Activated CD4-positive, alpha-beta T cell treated with anti-CD3 and anti-CD28 coated beads, Interleukin-10, Interleukin-2, amounts not matched to agents 100 ng/mL and 50 ng/mL, durations not matched to agents 16 hours and 8 hours (primary cell): ENCODE results near the gene ASF1B.
"Not testable (repeated sequence)": the region's sequence is repeated elsewhere in the genome, so short reads cannot be mapped to it uniquely, and the experiment has no call there.

Experiments
- DNase-seq: peaks from one replicate; pipeline ENCODE4 v3.0.0-alpha.2; 2020

The ASF1B gene

DNA sequence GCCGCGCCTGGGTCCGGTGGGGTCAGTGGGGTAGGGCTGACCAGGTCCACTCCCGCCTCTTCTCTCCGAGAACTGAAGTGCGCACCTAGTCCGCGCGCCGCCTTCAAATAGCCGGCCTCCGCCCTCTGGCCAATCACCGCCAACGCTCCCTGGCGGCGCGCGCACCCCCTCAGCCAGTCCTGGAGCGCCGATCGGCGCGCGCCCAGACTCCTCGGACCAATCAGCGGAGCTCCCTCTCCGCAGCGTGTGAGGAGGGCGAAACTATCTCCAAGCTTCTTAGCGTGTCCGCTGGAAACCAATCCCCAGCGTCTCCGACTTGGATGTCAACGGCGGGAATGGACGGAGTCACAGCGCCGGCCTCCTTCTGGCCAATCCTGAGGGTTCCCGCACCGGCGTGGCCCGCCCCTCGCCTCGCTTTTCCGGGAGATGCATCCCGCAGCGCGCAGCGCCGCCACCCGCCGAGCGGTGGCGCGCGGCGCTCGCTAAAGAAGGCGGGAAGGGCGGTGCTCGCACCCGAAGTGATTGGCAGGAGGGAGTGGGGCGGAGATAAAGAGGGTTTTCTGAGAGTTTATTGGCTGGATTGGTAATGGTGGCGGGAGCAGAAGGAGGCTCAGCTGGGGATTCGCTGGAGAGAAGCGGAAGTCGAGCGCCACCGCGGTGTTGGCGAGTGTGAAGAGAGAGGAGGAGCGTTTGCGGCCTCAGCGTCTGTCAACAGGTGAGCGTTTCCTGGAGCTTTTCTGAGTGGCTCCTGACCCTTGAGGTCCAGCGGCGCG lies at the start of gene ASF1B:
TSS of gene ASF1B (minus strand) at position 81 of the 773 bp plus-strand sequence. CDS start 133 bp downstream, outside the sequence.
- peak; percentile 100 for DNase-seq

DNA sequence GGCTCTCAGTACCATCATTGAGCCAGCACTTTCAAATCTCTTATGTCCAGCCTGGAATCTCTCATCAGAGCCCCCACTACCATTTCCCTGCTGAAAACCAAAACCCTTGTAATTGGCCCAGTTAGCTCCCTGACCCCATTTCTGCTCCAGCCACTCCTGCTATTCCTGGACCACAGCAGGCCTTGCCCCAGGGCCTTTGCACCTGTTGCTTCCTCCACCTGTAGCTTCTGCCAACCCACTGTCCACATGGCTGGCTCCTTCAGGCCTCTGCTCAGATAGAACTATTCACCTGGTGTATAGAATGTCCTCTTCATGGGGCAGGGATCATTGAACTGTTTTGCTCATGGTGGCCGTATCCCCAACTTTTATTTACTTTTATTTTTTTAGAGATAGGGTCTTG lies 49.3 kb upstream of the ASF1B start:
- DNase-seq, result not testable (repeated sequence)

DNA sequence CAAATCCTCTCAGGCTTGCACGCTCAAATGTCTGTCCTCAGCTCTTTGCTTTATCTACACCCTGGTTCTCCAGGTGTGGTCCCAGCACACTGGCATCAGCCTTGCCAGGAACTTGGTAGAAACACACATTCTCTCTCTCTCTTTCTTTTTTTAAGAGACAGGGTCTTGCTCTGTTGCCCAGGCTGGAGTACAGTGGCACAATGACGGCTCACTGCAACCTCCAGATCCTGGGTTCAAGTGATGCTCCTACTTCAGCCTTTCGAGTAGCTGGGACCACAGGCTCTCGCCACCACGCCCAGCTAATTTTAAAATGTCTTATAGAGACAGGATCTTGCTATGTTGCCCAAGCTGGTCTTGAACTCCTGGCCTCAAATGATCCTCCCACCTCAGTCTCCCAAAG lies 48.8 kb upstream of the ASF1B start:
- DNase-seq, result no peak

DNA sequence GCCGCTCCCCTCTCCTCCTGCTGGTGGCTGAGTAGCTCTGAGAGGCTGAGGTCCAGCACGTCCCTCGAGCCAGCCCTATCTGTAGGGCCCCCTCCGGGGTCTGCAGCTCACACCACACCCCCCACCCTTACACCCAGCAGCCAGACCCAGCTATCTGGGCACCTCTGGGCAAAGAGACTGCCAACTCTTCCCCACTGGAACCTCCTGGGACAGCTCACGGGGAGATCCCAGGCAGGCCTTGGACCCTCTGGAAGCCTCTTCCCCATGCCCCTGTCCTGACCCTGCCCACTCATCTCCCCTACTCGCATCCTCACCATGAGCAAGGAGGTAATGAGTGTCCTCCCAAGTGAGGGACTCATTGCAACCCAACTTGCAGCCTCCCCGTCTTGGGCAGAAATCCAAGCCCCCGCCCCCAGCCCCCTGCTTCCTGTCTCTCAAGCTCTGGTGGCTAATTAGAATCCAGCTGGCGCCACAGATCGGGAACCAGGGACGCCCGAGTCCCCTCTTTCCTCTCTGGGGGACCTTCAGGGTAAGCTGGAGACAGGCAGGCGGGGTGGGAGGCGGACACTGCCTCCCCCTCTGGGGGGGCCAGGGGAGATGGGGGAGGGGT lies 47.5 kb upstream of the ASF1B start:
- no peak for DNase-seq

DNA sequence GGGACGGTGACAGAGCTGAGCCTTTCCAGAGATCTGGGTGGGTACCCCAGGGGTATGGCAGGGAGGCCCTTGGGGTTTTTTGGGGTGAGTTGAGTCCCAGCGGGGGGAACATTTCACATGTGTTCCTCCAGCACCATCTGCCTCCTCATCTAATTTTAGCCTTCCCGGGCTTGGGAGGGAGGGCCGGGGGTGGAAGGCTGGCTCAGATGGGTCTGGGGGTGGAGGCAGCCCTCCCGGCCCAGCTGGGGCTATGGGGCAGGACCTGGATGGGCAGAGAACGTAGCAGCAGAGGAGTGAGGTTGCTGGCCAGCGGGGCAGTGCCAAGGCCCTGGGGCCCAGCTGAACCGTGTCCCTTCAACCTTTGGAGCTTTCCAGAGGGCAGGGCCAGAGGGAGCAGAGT lies 46.1 kb upstream of the ASF1B start:
- DNase-seq, result no peak

DNA sequence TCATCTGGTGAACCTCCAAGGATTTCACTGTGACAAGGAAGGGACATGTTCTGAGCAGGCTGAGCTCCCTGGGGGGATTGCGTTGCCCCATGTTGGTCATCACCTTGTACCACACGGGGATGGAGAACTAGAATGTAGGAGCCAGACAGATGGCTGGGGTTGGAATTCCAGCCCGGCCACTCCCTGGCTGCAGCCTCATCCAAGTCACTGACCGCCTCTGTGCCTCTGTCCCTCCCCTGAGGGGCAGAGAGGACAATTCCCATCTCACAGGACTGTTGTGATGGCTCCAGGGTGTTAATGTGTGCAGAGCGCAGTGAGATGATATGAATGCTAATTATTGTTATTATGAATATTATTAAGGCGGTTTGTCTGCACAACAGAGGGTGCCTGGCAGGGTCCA lies 45.5 kb upstream of the ASF1B start:
- DNase-seq, result no peak

DNA sequence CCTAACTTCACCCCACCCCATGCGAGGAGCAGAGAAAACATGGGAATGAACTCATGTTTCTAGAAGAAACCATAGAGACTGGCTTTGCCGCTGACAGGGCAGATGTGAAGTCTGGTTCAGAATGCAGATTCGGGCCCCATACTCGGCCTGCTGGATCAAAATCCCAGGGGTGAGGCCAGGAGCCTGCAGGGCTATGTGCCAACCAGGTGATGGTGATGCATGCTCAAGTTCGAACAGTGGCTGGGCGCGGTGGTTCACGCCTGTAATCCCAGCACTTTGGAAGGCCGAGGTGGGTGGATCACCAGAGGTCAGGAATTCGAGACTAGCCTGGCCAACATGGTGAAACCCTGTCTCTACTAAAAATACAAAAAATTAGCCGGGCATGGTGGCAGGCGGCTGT lies 44.8 kb upstream of the ASF1B start:
- DNase-seq, result not testable (repeated sequence)

DNA sequence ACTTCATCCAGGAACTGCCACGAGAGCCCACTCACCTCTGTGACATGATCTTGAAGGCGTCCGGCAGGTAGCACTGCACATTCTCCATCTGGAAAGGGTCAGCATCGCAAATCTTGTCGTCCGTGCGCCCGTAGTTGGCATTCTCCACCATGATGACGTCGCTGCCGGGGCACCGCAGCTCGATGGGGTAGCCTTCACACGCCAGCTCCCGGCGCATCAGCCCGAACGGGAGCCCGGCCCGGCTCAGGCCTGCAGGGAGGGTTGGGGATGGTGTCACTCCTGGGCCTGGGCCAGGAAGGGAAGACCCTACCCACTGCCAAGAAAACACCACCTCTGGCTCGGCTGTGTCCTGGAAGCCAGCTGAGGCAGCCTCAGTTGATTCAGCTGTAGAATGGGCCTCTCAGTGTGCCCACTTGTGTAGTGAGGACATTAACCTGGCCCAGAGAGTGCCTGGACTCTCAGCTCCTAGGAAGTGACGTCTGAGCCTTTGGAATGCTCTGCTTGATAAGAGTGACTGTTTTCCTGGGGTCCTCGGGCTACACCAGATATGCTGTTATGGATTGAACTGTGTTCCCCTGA lies 41.2 kb upstream of the ASF1B start:
- no peak for DNase-seq

DNA sequence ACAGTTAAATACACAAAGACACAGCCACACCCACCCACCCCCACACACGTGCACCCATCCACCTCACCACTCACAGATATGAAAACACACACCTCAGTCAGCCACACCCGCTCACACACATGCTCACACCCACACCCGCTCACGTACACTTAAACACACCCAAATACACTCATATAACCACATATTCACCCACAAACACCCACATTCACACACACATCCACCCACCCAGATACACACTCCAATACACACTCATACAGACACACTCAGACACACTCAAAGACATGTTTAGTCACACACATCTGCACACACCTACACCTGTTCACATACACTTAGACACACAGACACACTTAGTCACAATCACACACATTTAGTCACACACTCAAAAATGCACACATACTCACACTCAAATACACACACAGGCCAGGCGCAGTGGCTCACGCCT lies 39.0 kb upstream of the ASF1B start:
- DNase-seq, result no peak

DNA sequence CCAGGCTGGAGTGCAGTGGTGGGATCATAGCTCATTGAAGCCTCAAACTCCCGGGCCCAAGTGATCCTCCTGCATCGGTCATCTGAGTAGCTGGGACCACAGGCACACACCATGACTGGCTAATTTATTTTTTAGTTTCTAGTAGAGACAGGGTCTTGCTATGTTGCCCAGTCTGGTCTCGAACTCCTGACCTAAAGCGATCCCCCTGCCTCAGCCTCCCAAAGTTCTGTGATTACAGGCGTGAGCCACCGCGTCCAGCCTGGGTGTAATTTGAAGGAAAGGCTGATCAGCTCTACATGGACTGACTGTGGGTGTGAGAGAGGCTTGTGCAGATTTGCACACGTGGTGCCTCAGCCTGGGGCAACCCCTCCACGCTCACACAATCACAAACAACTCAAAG lies 38.5 kb upstream of the ASF1B start:
- DNase-seq, result no peak

DNA sequence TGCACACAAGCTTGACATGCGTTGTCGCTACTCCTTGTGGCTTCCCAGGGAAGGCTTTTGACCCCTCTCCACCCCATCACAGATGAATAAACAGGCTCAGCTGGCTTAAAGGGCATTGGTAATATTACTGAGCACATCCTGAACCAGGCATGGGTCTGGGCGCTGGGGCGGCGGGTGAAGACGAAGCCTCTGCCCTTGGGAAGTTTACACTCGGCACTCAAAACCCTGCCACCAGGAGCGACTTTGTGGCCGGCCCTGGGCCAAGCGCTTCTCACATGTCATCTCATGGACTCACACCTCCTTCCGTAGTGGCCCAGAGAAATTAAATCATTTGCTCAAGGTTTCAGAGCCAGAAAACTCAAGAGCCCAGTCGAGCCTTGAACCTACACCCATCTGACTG lies 32.6 kb upstream of the ASF1B start:
- no peak for DNase-seq

DNA sequence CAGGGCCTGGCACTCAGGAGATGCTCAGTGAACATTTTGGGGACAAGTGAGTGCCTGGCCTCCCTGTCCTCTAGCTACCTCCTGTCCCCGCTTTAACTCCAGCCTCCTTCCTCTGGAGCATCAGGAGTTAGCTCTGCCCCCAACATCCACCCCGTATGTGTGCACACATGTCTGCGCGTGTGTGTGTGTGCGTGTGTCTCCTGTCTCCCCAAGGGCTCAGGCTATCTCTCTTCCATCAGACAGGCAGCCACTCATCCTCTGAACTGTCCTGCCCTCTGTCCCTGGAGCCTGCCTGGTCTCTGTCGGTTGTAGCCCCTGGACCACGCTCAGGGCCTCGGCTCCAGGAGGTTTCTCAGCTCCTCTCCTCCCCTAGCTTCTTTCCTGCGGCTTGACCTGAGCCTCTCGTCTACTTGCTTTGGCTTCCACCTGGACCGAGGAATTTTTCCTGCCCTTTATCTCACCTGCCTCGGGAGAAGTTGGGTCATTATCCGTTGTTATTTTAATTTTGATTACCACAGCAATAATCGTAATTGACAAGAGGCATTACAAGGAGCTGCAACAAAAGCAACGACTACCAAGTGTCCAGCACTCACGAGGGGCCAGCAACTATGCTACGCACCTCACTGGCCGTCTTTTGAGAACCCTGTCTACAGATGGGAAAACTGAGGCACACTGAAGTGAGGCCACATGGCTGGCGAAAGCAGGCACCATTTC lies 32.0 kb upstream of the ASF1B start:
- DNase-seq, result no peak

DNA sequence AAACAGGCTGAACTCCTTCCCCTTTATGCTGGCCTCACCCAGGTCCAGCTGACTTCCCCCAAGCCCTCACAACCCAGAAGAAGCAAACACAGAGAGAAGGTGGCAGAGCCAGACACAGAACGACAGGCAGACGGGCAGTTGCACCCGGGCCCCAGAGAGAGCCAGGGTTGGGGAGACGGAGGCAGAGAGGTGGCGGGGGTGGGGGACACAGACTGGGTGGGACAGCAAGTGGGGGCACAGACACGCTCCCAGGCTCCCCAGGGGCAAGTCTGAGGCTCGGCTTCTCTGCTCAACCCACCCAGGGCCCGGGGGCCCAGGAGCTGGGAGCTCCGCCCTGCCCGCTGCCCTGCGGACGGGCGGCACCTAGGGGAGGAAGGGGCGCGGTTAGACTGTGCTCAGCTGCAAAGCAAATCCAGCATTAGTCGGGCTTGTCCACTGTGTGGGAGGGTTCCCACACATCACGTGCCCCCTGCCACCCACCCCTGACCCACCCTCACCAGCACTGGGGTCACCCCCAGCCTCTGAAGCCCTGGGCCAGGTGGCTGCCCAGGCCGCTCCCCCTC lies 31.3 kb upstream of the ASF1B start:
- no peak for DNase-seq

DNA sequence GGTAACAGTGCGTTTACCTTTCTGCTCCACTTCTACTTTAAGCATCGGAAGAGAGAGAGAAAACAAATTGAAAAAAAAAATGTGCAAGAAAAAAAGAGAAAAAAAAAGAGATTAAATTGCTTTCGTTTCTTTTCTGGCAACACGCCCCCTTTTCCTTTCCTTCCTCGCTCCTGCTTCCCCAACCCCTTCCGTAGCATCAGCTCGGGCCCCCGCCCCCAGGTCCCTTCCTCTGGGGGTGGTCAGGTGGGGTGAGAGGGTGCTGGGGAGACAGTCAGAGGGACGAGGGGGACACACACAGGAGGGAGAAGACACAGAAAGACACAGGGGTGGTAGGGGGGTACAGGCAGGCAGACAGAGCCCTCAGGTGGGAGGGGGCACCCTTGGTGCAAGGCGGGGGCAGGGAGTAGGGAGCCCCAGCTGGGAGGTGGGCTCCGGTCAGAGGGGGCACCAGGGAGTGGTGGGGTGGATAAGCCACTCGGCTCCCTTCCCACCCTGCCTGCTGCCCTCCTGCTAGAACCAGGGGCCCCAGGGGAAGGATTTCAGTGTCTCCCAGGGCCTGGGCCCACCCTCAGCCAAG lies 30.7 kb upstream of the ASF1B start:
- no peak for DNase-seq

DNA sequence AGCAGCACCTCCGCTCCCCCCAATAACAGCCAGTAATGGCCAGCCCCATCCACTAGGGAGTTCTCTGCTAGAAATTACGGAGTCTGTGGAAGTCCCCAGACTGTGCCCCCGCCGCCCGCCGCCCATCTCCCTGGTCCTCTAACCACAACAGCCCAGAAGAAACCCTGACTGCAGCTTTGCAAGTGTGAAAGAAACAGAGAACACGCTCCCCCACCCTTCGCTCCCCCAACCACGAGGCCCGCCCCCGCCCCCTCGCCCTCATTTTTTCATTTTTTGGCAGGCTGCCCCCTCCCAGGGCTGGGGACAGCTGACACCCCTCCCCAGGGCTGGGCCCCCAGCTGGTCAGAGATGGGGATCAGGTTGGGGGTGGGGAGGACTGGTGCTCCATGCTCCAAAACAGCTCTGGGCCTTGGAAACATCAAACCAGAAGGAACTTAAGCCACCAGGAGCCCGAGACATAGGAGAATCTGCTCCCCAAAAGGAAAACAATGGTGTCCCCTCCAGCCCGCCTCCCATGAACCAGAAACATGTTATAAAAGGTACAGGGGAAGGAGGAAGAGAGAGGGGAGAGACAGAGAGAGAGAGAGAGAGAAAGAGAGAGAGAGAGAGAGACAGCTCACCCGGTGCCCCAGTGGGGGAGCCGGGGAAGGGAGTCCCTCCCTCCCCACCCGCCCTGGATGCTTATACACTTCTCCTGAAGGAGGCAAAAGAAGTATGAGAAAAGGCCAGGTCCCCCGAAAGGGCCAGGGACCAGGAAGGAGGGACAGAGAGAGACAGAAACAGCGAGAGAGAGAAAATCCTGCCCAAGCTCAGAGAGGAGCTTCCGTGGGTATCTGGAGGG lies 29.8 kb upstream of the ASF1B start:
- DNase-seq, result no peak

DNA sequence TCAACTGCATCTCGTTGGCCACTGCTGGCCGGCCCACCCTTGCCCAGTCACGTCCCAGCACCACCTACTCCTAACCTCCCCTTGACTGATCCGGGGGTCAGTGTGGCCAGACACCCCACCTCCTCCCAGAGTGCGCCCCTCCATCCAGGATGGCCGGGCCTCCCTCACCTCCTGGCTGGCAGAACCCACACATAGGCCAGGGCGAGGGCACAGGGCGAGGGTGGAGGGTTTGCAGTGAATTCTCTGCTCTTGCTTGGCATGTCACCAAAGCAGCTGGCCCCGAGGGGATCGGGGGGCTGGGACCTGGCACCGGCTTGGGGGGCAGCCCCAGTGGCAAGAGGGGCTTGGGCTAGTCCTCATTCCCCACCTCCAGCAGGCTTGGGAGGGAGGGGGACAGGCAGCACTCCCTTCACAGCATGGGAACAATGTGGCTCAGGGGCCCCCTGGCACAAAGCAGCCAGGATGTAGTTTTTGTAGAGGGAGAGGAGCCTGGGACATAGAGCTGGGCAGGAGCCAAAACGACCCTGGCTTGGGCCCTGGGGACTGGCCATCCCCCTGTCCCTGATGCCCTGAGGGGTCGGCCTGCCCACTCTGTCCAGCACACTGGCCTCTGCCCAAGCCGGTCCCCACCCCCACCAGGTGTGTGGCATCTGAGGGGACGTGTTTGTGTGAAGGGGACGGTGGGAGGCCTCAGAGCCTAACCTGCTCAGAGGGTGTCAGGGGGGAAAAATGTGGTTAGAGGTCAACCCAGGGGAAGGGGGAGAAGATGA lies 28.5 kb upstream of the ASF1B start:
- no peak for DNase-seq

DNA sequence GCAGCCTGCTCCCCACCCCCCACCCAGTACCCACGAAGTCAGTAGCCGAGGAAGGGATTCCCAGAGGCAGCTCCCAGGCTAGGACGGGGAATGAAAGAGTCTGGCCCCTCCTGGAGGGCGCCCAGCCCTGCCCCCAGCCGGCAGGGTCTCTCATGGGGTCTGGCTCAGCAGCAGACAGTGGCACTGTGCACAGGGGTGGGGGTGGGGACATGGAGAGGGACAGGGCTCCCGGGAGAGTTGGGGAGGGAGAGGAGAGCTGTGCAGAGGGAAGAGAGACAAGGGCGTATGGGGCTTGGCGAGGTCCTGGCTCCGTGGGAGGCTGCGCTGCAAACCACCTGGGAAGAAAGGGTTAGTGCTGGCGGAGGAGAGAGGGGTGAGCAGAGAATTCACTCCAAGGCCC lies 27.7 kb upstream of the ASF1B start:
- DNase-seq, result no peak

DNA sequence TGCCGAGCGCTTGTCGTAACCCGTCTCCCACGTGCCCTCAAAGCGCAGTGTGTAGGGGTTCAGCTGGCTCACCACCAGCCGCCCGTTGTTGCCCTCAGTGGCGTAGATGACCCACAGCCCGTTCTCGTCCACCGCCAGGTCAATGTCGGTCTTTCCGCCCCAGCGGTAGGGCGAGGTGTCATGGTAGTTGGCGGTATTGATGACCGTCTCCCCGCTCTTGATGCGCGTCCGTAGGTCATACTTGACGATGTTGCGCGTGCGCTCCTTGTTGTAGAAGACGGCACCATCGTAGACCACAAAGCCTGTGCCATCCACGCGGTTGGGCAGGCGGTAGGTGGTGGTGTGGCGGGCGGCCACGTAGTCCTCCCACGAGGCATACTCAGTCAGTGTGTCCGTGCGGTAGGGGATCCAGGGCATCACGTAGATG lies 26.5 kb upstream of the ASF1B start:
- DNase-seq, result no peak

DNA sequence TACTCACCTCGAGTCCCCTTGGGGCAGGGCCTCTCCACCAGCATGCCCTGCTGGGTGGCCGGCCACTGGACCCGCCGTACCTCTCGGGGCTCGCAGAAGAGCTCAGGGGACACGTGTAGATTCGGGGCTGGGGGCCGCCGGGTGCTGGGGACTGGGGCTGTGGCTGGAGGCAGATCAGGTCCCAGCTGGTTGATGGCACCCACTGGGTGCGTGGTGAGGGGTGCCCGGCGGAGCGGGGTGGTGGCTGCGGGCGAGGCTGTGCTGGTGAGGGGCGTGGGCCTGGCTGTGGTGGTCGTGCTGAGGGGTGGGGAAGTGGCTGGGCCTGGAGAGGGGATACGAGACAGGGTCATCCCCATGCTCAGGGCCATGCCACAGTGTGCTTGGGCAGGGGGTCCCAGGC lies 24.9 kb upstream of the ASF1B start:
- no peak for DNase-seq

DNA sequence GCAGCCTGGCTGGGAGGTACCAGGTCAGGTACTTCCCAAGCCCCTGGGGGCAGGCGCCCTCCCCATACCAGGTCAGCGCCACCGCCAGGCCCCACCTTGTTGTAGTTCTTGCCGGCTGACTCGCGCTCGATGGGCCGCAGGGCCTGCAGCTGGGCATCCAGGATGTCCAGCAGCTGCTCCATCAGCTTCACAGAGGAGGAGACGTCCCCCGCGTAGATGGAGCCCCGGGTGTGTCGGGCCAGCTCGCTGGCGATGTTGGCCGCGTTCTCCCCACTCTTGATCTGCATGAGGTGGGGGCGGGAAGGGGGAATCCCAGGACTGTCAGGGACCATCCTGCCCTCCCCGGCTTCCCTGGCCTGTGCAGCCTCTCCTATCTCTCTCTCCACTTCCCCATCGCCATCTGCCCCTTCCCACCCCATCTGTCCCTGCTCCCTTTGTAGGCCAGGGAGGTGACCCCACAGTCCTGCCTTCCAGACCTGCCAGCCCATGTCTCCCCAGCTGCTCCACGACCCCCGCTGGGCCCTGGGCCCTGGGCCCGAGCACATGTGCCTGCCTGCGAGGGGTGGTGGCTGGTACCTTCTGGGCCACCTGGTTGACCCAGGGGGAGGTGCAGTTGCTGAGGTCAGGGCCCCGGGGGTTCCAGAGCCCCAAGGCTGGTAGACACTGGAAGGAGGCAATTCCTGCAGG lies 23.8 kb upstream of the ASF1B start:
- DNase-seq, result no peak

DNA sequence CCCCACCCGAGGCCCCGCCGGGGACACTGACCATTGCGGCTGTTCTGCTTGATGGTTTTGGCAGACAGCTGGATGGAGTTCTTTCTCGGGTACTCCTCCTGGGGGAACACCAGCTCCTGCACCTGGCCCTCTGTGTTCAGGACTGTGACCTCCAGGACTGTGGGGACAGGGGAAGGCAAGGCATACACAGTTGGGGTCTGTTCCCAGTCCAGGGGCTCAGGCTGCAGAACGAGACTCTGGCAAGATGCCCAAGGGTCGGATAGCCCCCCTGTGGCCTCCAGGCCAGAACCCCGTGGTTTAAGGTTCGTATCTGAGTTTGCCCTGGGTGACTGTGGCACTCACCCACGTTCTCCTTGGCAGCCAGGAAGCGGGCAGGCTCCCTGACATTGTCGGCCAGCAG lies 22.7 kb upstream of the ASF1B start:
- no peak for DNase-seq
